ENCODE data around the gene CIB4. TPM values are rescaled to one million over a fixed set of nuclear protein-coding genes. Genes with fewer than 3 reads are reported as not detected.

Gene CIB4
- total RNA-seq, 2 donors from 2014 or later, result 0.46 TPM; not detected in 1

- TF ChIP-seq CTCF (IDR thresholded peaks at IDR 0.05), result no peak
- TF ChIP-seq POLR2AphosphoS5 (IDR thresholded peaks at IDR 0.05), result no peak
- TF ChIP-seq POLR2A (IDR thresholded peaks at IDR 0.05), result no peak
- Histone ChIP-seq H3K27me3 (replicated peaks; ENCODE audit: insufficient read depth) (no peaks in the 10 kb centered on the region), H3K4me3 (no peak overlapping the region), H3K36me3 (no peaks in the 10 kb centered on the region), H3K27ac (no peak overlapping the region), H3K4me1 (replicated peaks) (no peaks in the 10 kb centered on the region), H3K9me3 (no peaks in the 10 kb centered on the region)
- intact Hi-C loops (cut with DNase I), result loop anchor here (5.0 kb wide), 1 partner anchor 39 kb away; no protein-coding TSS in a partner anchor
- WGBS, result 49% methylated on average over 13 of the region's 13 CpGs
- no peak for DNase-seq (ENCODE audit: low spot score)
These were observed 27.6 kb downstream of the CIB4 start for GRCh38 chr2:26613241-26614215.

- WGBS, result 52% methylated on average over 8 of the region's 8 CpGs
- intact Hi-C loops (cut with DNase I), result loop anchor here (5.0 kb wide), 1 partner anchor 40 kb away; no protein-coding TSS in a partner anchor
- TF ChIP-seq POLR2A (IDR thresholded peaks at IDR 0.05) (no peak), CTCF (IDR thresholded peaks at IDR 0.05) (no peak), POLR2AphosphoS5 (IDR thresholded peaks at IDR 0.05) (no peak)
- no peak for DNase-seq (ENCODE audit: low spot score)
- no peak overlapping the region for H3K4me3 ChIP-seq
- no peaks in the 10 kb centered on the region for H3K9me3 ChIP-seq
- H3K27me3 ChIP-seq (replicated peaks; ENCODE audit: insufficient read depth), result no peaks in the 10 kb centered on the region
- no peak overlapping the region for H3K27ac ChIP-seq
- no peaks in the 10 kb centered on the region for H3K4me1 ChIP-seq (replicated peaks)
- H3K36me3 ChIP-seq, result no peaks in the 10 kb centered on the region
These were observed 28.5 kb downstream of the CIB4 start for GRCh38 chr2:26612522-26613240.

- no peak overlapping the region for H3K4me3 ChIP-seq
- H3K27ac ChIP-seq, result no peak overlapping the region
- H3K4me1 ChIP-seq (replicated peaks), result no peaks in the 10 kb centered on the region
- TF ChIP-seq POLR2AphosphoS5 (IDR thresholded peaks at IDR 0.05), result no peak
- TF ChIP-seq POLR2A (IDR thresholded peaks at IDR 0.05), result no peak
- no peak for TF ChIP-seq CTCF (IDR thresholded peaks at IDR 0.05)
- intact Hi-C loops (cut with DNase I), result loop anchor here (5.0 kb wide), 1 partner anchor 40 kb away; no protein-coding TSS in a partner anchor
- no peak for DNase-seq (ENCODE audit: low spot score)
- no peaks in the 10 kb centered on the region for H3K27me3 ChIP-seq (replicated peaks; ENCODE audit: insufficient read depth)
- H3K9me3 ChIP-seq, result no peaks in the 10 kb centered on the region
- 92% methylated on average over 2 of the region's 2 CpGs for WGBS
- H3K36me3 ChIP-seq, result no peaks in the 10 kb centered on the region
These were observed 29.1 kb downstream of the CIB4 start for GRCh38 chr2:26612034-26612433.

GRCh38 chr2:26610504-26611335 lies 30.4 kb downstream of the CIB4 start:
- Histone ChIP-seq H3K9me3 (no peaks in the 10 kb centered on the region), H3K4me3 (no peak overlapping the region), H3K27ac (peak overlapping the region; percentile 49 to 87), H3K4me1 (replicated peaks) (no peaks in the 10 kb centered on the region), H3K36me3 (no peaks in the 10 kb centered on the region), H3K27me3 (replicated peaks; ENCODE audit: insufficient read depth) (no peaks in the 10 kb centered on the region)
- no peak for DNase-seq (ENCODE audit: low spot score)
- intact Hi-C loops (cut with DNase I), result loop anchor here (5.0 kb wide), 1 partner anchor 42 kb away; no protein-coding TSS in a partner anchor
- WGBS, result 61% methylated on average over 7 of the region's 7 CpGs
- TF ChIP-seq CTCF (IDR thresholded peaks at IDR 0.05) (no peak), POLR2A (IDR thresholded peaks at IDR 0.05) (no peak), POLR2AphosphoS5 (IDR thresholded peaks at IDR 0.05) (no peak)

Data from prostate gland (tissue), 2 donors.